NOMO-1 treated with dmso at 0.1 percent for 144 hours (cell line): Measurements from ENCODE around the gene MAP1LC3C.
"Not testable (repeated sequence)": the region's sequence is repeated elsewhere in the genome, so short reads cannot be mapped to it uniquely, and the experiment has no call there.

Experiments used
- DNase-seq: peaks from one replicate; lab custom pipeline; 2025; ENCODE audit not compliant: unreplicated experiment; lab: John Stamatoyannopoulos, UW

MAP1LC3C gene

GRCh38 chr1:241994171-241994570, 4.7 kb downstream of the MAP1LC3C start:
- no peak for DNase-seq

- no peak for DNase-seq
Measured at GRCh38 chr1:241992734-241993133, 6.2 kb downstream of the MAP1LC3C start.

GRCh38 chr1:241990040-241990439, 8.9 kb downstream of the MAP1LC3C start:
- no peak for DNase-seq

- not testable (repeated sequence) for DNase-seq
Measured at GRCh38 chr1:241988389-241988930, 10.4 kb downstream of the MAP1LC3C start.

GRCh38 chr1:241985787-241986186, 13.1 kb downstream of the MAP1LC3C start:
- no peak for DNase-seq

- no peak for DNase-seq
Measured at GRCh38 chr1:241979926-241980325, 19.0 kb downstream of the MAP1LC3C start.

- DNase-seq, result no peak
Measured at GRCh38 chr1:241979071-241979470, 19.8 kb downstream of the MAP1LC3C start.

GRCh38 chr1:241976229-241976628, 22.7 kb downstream of the MAP1LC3C start:
- DNase-seq, result no peak

- no peak for DNase-seq
Measured at GRCh38 chr1:241972703-241973369, 26.1 kb downstream of the MAP1LC3C start.

GRCh38 chr1:241968611-241969010, 30.3 kb downstream of the MAP1LC3C start:
- DNase-seq, result no peak

GRCh38 chr1:241964550-241965282, 34.2 kb downstream of the MAP1LC3C start:
- peak; percentile 12 for DNase-seq

GRCh38 chr1:241963722-241964121, 35.2 kb downstream of the MAP1LC3C start:
- no peak for DNase-seq

- DNase-seq, result no peak
Measured at GRCh38 chr1:241962153-241962552, 36.7 kb downstream of the MAP1LC3C start.

GRCh38 chr1:241957692-241958494, 41.0 kb downstream of the MAP1LC3C start, which contains the start of gene BECN2:
BECN2 (plus strand) TSS chr1:241957767; CDS start chr1:241957767, 0 bp downstream.
- DNase-seq, result no peak

GRCh38 chr1:241950390-241950789, 48.5 kb downstream of the MAP1LC3C start:
- no peak for DNase-seq

GRCh38 chr1:241947354-241947753, 51.5 kb downstream of the MAP1LC3C start:
- DNase-seq, result no peak
